ACHN (cell line): Measurements from ENCODE around the gene FRS2.

Source experiments
- DNase-seq: peaks from one replicate; pipeline ENCODE4 v3.0.0-alpha.2; 2015
- in situ Hi-C: cut with HindIII; loops from 2 replicates; pipeline ENCODE4 v1.10.0; 2017; ENCODE audit warnings: low sequenced_read_pairs, low pct_ligation_motif_present, low pct_unique_long_range_greater_than_20kb

Gene FRS2

GRCh38 chr12:69553628-69554248 lies 83.5 kb downstream of the FRS2 start:
- DNase-seq: peak; percentile 29
- in situ Hi-C loops: no loop called here

- in situ Hi-C loops: no loop called here
- DNase-seq: peak; percentile 83
These were observed 85.3 kb downstream of the FRS2 start for GRCh38 chr12:69555461-69555860.

GRCh38 chr12:69556383-69556782 lies 86.2 kb downstream of the FRS2 start:
- in situ Hi-C loops: no loop called here
- DNase-seq: no peak

GRCh38 chr12:69563166-69563762 lies 93.1 kb downstream of the FRS2 start:
- in situ Hi-C loops: no loop called here

GRCh38 chr12:69566603-69567002 lies 96.4 kb downstream of the FRS2 start:
- peak; percentile 43 for DNase-seq
- in situ Hi-C loops: no loop called here

More at GRCh38 chr12:69563166-69563762, 93.1 kb downstream of the FRS2 start:
- DNase-seq: no peak

- peak; percentile 45 for DNase-seq
- in situ Hi-C loops: no loop called here
These were observed 99.0 kb downstream of the FRS2 start for GRCh38 chr12:69569236-69569635.

- in situ Hi-C loops: no loop called here
- DNase-seq: peak; percentile 88
These were observed 99.9 kb downstream of the FRS2 start for GRCh38 chr12:69570000-69570516.

GRCh38 chr12:69570545-69571399 lies 100.6 kb downstream of the FRS2 start:
- in situ Hi-C loops: no loop called here
- peak; percentile 86 for DNase-seq

- DNase-seq: no peak
- in situ Hi-C loops: no loop called here
These were observed 105.2 kb downstream of the FRS2 start for GRCh38 chr12:69575346-69575745.

GRCh38 chr12:69578283-69578682 lies 108.1 kb downstream of the FRS2 start:
- in situ Hi-C loops: no loop called here
- no peak for DNase-seq

GRCh38 chr12:69579029-69579428 lies 108.8 kb downstream of the FRS2 start:
- DNase-seq: no peak
- in situ Hi-C loops: no loop called here

- DNase-seq: no peak
- in situ Hi-C loops: loop anchor here (10.0 kb wide), 1 partner anchor 175 kb away; no protein-coding TSS in a partner anchor
These were observed 109.9 kb downstream of the FRS2 start for GRCh38 chr12:69580074-69580473.

GRCh38 chr12:69583203-69583602 lies 113.0 kb downstream of the FRS2 start:
- peak; percentile 54 for DNase-seq
- in situ Hi-C loops: loop anchor here (10.0 kb wide), 1 partner anchor 178 kb away; no protein-coding TSS in a partner anchor

GRCh38 chr12:69585189-69586062 lies 115.2 kb downstream of the FRS2 start, which contains the start of gene CCT2:
CCT2 (plus strand) TSS chr12:69585459; CDS start chr12:69585522, 63 bp downstream.
- peak; percentile 99 for DNase-seq
- in situ Hi-C loops: loop anchor here (10.0 kb wide), 1 partner anchor 181 kb away; no protein-coding TSS in a partner anchor

- DNase-seq: no peak
- in situ Hi-C loops: loop anchor here (10.0 kb wide), 1 partner anchor 184 kb away; no protein-coding TSS in a partner anchor
These were observed 118.3 kb downstream of the FRS2 start for GRCh38 chr12:69588527-69588926.

- no peak for DNase-seq
- in situ Hi-C loops: loop anchor here (10.0 kb wide), 1 partner anchor 184 kb away; no protein-coding TSS in a partner anchor
These were observed 118.9 kb downstream of the FRS2 start for GRCh38 chr12:69589082-69589481.

- in situ Hi-C loops: no loop called here
These were observed 125.5 kb downstream of the FRS2 start for GRCh38 chr12:69595689-69596088.

GRCh38 chr12:69598174-69598753 lies 128.1 kb downstream of the FRS2 start:
- in situ Hi-C loops: no loop called here

More at GRCh38 chr12:69595689-69596088, 125.5 kb downstream of the FRS2 start:
- no peak for DNase-seq

More at GRCh38 chr12:69598174-69598753, 128.1 kb downstream of the FRS2 start:
- no peak for DNase-seq
